ENCODE results near the gene PLCB1. TPM values are rescaled to one million over a fixed set of nuclear protein-coding genes. Genes with fewer than 3 reads are reported as not detected.

PLCB1 gene
- total RNA-seq, 1 donor from 2014 or later: 16.2 TPM

- H3K4me3 Mint-ChIP-seq (ENCODE audit: low read depth): no peak overlapping the region
- TF ChIP-seq CTCF (IDR thresholded peaks at IDR 0.05; ENCODE audit: unreplicated experiment): no peak
- H3K9me3 Mint-ChIP-seq (ENCODE audit: low read depth): no peaks in the 10 kb centered on the region
- no peak for DNase-seq (ENCODE audit: low spot score, unreplicated experiment)
- H3K27ac Mint-ChIP-seq: no peak overlapping the region
- no peaks in the 10 kb centered on the region for H3K27me3 Mint-ChIP-seq
- peaks cover 1% of the 10 kb centered on the region for H3K36me3 Mint-ChIP-seq (ENCODE audit: insufficient read depth)
- H3K4me1 Mint-ChIP-seq (ENCODE audit: low read depth): no peaks in the 10 kb centered on the region
Observed at GRCh38 chr20:8700756-8701155, 568.7 kb downstream of the PLCB1 start.

- Mint-ChIP-seq H3K36me3 (ENCODE audit: insufficient read depth) (peaks cover 1% of the 10 kb centered on the region), H3K4me1 (ENCODE audit: low read depth) (no peaks in the 10 kb centered on the region), H3K27me3 (no peaks in the 10 kb centered on the region), H3K27ac (no peak overlapping the region), H3K9me3 (ENCODE audit: low read depth) (no peaks in the 10 kb centered on the region), H3K4me3 (ENCODE audit: low read depth) (no peak overlapping the region)
- no peak for TF ChIP-seq CTCF (IDR thresholded peaks at IDR 0.05; ENCODE audit: unreplicated experiment)
- no peak for DNase-seq (ENCODE audit: low spot score, unreplicated experiment)
Observed at GRCh38 chr20:8706961-8707700, 575.1 kb downstream of the PLCB1 start.

DNA sequence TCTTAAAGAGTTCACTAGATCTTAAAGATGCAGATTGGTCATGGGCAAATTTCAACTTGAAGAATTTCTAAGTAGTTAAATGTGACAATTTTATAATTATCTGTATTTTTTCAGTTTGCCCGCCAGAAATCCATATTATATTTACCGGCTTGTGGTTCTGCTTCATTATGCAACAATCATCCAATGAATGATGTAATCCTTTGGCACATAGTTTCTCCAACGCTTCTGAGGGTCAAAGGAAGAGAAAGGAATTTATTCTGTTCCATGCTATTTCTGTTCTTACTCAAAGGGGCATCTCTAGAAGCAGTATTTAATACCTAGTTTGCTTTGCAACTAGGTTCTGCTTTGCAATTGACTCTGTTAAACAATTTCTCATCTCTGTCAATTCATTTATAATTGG is 577.6 kb downstream of the PLCB1 start:
- Mint-ChIP-seq H3K4me1 (ENCODE audit: low read depth) (no peaks in the 10 kb centered on the region), H3K36me3 (ENCODE audit: insufficient read depth) (peaks cover 1% of the 10 kb centered on the region), H3K27ac (no peak overlapping the region), H3K9me3 (ENCODE audit: low read depth) (no peaks in the 10 kb centered on the region), H3K4me3 (ENCODE audit: low read depth) (no peak overlapping the region), H3K27me3 (no peaks in the 10 kb centered on the region)
- DNase-seq (ENCODE audit: low spot score, unreplicated experiment): no peak
- no peak for TF ChIP-seq CTCF (IDR thresholded peaks at IDR 0.05; ENCODE audit: unreplicated experiment)

DNA sequence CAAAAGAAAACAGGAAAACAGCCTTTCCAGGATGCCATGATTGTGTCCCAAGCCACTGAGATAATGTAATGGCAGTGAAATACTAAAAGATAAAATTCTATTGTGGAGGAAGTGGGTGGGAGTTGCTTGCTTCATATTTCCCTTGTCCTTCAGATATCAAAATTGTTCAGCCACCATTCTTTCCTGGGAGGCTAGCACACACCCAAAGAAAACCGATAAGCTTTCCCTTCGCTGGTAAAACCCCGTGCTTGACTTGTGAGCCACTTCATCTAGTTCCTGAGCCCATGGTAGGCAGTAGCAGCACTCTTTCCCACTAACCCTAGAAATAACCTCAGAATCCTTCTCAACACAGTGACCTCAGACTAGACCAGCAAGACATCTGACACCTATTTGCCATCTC is 579.4 kb downstream of the PLCB1 start:
- Mint-ChIP-seq H3K27ac (no peak overlapping the region), H3K9me3 (ENCODE audit: low read depth) (no peaks in the 10 kb centered on the region), H3K4me1 (ENCODE audit: low read depth) (no peaks in the 10 kb centered on the region), H3K27me3 (no peaks in the 10 kb centered on the region), H3K36me3 (ENCODE audit: insufficient read depth) (no peaks in the 10 kb centered on the region), H3K4me3 (ENCODE audit: low read depth) (no peak overlapping the region)
- no peak for DNase-seq (ENCODE audit: low spot score, unreplicated experiment)
- TF ChIP-seq CTCF (IDR thresholded peaks at IDR 0.05; ENCODE audit: unreplicated experiment): no peak

DNA sequence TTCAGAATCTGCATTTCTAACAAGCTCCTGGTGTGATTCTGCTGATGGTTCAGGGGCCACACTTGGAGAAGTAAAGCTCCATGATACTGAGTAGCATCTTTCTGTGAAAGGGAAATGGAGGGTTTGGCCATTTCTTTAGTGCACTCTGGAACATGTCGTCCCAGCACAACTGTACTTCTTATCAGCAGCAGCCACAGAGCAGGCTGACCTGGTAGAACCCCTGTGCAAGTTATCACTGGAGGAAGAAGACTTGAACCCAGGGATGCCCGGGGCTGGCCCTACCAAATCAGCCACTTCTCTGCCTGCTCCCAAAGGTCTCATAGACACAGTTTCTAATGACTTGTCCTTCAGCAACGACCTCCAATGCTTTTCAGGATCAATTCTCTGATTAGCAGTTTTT is 582.1 kb downstream of the PLCB1 start:
- TF ChIP-seq CTCF (IDR thresholded peaks at IDR 0.05; ENCODE audit: unreplicated experiment): no peak
- DNase-seq (ENCODE audit: low spot score, unreplicated experiment): no peak
- H3K27ac Mint-ChIP-seq: no peak overlapping the region

More for the DNA sequence above, 582.1 kb downstream of the PLCB1 start:
- Mint-ChIP-seq H3K27me3 (no peaks in the 10 kb centered on the region), H3K36me3 (ENCODE audit: insufficient read depth) (no peaks in the 10 kb centered on the region), H3K4me3 (ENCODE audit: low read depth) (no peak overlapping the region), H3K4me1 (ENCODE audit: low read depth) (no peaks in the 10 kb centered on the region), H3K9me3 (ENCODE audit: low read depth) (no peaks in the 10 kb centered on the region)

Data from progenitor cell of endocrine pancreas (in vitro differentiated cells).